HFF-Myc (cell line): ENCODE results near the gene EIPR1.

Experiments
- DNase-seq: peaks from one replicate; pipeline ENCODE4 v3.0.0-alpha.2; 2011; ENCODE audit warnings: low read depth; ENCODE audit errors: extremely low read depth
- H3K4me3 ChIP-seq: replicated peaks from 2 replicates; pipeline ENCODE4 v1.5.1; 2011; ENCODE audit warnings: low read depth, mild to moderate bottlenecking, control low read depth, low read length
- CTCF ChIP-seq: IDR thresholded peaks from 2 replicates; pipeline ENCODE4 v1.5.1; 2012; ENCODE audit warnings: mild to moderate bottlenecking, low read depth, low read length, control low read depth; ENCODE audit errors: missing control alignments

Gene EIPR1

GRCh38 chr2:3301001-3301400, 76.6 kb downstream of the EIPR1 start:
- no peak overlapping the region for H3K4me3 ChIP-seq
- no peak for TF ChIP-seq CTCF
- DNase-seq, result no peak

GRCh38 chr2:3300224-3300995, 77.2 kb downstream of the EIPR1 start:
- TF ChIP-seq CTCF, result no peak
- no peak for DNase-seq
- H3K4me3 ChIP-seq, result no peak overlapping the region

- DNase-seq, result no peak
- TF ChIP-seq CTCF, result no peak
- no peak overlapping the region for H3K4me3 ChIP-seq
Observed at GRCh38 chr2:3299703-3300102, 77.9 kb downstream of the EIPR1 start.

- DNase-seq, result no peak
- TF ChIP-seq CTCF, result no peak
- no peak overlapping the region for H3K4me3 ChIP-seq
Observed at GRCh38 chr2:3299130-3299529, 78.5 kb downstream of the EIPR1 start.

- no peak for DNase-seq
- no peak for TF ChIP-seq CTCF
- no peak overlapping the region for H3K4me3 ChIP-seq
Observed at GRCh38 chr2:3298191-3298590, 79.4 kb downstream of the EIPR1 start.

- no peak overlapping the region for H3K4me3 ChIP-seq
- no peak for TF ChIP-seq CTCF
Observed at GRCh38 chr2:3297523-3297922, 80.1 kb downstream of the EIPR1 start.

More at GRCh38 chr2:3297523-3297922, 80.1 kb downstream of the EIPR1 start:
- no peak for DNase-seq
